Measurements from ENCODE around the gene POSTN. TPM values are rescaled to one million over a fixed set of nuclear protein-coding genes. Genes with fewer than 3 reads are reported as not detected.

POSTN gene
- total RNA-seq, 1 experiment from 2014 or later = 8.3 TPM

DNA sequence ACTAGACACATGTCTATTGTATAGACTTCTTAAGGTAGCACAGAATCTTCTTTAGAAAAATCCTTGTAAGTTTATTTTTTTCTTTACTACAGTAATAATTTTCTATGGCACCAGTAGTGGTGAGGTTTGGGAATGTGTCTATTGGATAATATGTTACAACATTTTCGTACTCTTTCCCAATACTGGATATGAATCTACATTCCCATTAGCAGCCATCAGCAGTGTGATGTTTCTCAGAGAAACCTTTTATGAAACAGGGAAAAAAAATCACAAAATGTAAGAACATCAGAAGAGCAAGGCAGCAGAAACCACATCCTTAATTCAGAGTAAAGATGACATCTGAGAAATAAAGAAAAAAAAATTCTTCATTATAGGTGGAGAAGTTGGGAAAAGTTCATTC lies 83.3 kb downstream of the POSTN start:
- no peak for DNase-seq (ENCODE audit: low read depth)
